Measurements from ENCODE around the gene NBPF3. TPM values are rescaled to one million over a fixed set of nuclear protein-coding genes. Genes with fewer than 3 reads are reported as not detected.
A peak's percentile ranks its signal among the peaks of the same experiment; 100 is the strongest.
"Not testable (repeated sequence)": the region's sequence is repeated elsewhere in the genome, so short reads cannot be mapped to it uniquely, and the experiment has no call there.

NBPF3 gene
- total RNA-seq, 4 donors from 2014 or later = 2.6 to 19.7 (median 7.1) TPM

DNA sequence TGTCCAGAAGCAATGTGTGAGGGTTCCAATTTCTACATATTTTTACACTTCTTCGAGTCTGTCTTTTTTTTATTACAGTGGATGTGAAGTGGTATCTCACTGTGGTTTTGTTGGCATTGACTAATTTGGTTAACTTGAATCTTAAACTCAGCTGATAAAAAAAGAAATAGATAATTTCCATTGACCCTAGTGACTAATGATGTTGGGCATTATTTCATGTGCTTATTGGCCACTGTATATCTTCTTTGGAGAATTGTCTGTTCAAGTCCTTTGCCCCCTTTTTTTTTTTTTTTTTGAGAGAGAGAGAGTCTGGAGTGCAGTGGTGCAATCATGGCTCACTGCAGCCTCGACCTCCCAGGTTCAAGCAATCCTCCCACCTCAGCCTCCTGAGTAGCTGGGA is 33.3 kb upstream of the NBPF3 start:
- TF ChIP-seq, protein P1, sequence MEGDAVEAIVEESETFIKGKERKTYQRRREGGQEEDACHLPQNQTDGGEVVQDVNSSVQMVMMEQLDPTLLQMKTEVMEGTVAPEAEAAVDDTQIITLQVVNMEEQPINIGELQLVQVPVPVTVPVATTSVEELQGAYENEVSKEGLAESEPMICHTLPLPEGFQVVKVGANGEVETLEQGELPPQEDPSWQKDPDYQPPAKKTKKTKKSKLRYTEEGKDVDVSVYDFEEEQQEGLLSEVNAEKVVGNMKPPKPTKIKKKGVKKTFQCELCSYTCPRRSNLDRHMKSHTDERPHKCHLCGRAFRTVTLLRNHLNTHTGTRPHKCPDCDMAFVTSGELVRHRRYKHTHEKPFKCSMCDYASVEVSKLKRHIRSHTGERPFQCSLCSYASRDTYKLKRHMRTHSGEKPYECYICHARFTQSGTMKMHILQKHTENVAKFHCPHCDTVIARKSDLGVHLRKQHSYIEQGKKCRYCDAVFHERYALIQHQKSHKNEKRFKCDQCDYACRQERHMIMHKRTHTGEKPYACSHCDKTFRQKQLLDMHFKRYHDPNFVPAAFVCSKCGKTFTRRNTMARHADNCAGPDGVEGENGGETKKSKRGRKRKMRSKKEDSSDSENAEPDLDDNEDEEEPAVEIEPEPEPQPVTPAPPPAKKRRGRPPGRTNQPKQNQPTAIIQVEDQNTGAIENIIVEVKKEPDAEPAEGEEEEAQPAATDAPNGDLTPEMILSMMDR (IDR thresholded peaks at IDR 0.05) = no peak
- no peak for TF ChIP-seq POLR2A (IDR thresholded peaks at IDR 0.05)

DNA sequence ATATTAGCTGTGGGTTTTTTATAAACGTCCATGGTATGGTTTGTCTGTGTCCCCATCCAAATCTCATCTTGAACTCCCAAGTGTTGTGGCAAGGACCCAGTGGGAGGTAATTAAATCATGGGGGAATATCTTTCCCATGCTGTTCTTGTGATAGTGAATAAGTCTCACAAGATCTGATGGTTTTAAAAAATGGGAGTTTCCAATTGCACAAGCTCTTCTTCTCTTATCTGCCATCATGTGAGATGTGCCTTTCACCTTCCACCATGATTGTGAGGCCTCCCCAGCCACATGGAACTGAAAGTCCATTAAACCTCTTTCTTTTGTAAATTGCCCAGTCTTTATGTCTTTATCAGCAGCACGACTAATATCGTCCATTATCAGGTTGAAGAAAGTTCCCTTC is 30.0 kb upstream of the NBPF3 start:
- DNase-seq (ENCODE audit: low spot score in 2 of 2); intact Hi-C loops (cut with DNase I; ENCODE audit: low total_unique reads); H3K4me3 ChIP-seq (ENCODE audit: low read depth, poor library complexity, severe bottlenecking): not testable (repeated sequence)
- 68 to 77% methylated on average over 3 of the region's 3 CpGs for WGBS, 2 donors

More for the DNA sequence above, 33.3 kb upstream of the NBPF3 start:
- H3K4me3 ChIP-seq (ENCODE audit: low read depth, poor library complexity, severe bottlenecking) = no peak overlapping the region
- 63 to 81% methylated on average over 2 of the region's 2 CpGs for WGBS, 2 donors
- intact Hi-C loops (cut with DNase I; ENCODE audit: low total_unique reads) = no loop called here
- no peak for DNase-seq (ENCODE audit: low spot score in 2 of 2)

DNA sequence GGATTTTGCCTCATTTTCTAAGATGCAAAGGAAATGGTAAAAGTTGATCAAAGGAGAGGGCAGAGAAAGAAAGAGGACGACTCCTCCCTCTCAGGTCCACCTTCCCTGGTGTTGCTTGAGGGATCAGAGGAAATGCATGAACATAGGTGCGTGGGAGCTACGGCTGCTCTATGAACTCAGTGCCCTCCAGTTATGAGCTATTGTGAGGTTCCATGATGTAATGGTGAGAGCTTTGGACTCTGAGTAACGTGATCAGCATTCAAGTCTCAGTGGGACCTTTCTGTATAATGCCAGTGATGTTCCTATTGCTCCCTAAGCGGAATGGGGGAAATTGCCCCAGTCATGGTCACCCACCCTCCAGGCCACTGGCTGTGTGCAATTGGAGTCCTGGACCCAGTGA is 25.9 kb upstream of the NBPF3 start:
- TF ChIP-seq POLR2A (IDR thresholded peaks at IDR 0.05) = no peak
- TF ChIP-seq, protein P1 (IDR thresholded peaks at IDR 0.05) = no peak
- WGBS, 2 donors = 86% methylated on average over 5 of the region's 5 CpGs
- intact Hi-C loops (cut with DNase I; ENCODE audit: low total_unique reads) = no loop called here
- no peak for DNase-seq (ENCODE audit: low spot score in 2 of 2)
- H3K4me3 ChIP-seq (ENCODE audit: low read depth, poor library complexity, severe bottlenecking) = no peak overlapping the region

DNA sequence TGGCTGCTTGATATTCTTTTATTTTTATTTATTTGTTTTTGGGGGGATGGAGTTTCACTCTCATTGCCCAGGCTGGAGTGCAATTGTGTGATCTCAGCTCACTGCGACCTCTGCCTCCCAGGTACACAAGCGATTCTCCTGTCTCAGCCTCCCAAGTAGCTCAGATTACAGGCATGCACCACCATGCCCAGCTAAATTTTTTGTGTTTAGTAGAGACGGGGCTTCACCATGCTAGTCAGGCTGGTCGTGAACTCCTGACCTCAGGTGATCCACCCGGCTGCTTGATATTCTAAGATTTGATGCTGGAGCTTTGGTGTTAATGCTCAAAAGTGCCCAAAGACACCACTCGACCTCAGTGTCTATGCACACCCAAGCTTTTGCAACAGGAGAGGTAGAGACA is 19.6 kb upstream of the NBPF3 start:
- 84 to 87% methylated on average over 6 of the region's 6 CpGs for WGBS, 2 donors
- intact Hi-C loops (cut with DNase I; ENCODE audit: low total_unique reads); H3K4me3 ChIP-seq (ENCODE audit: low read depth, poor library complexity, severe bottlenecking); DNase-seq (ENCODE audit: low spot score in 2 of 2): not testable (repeated sequence)

DNA sequence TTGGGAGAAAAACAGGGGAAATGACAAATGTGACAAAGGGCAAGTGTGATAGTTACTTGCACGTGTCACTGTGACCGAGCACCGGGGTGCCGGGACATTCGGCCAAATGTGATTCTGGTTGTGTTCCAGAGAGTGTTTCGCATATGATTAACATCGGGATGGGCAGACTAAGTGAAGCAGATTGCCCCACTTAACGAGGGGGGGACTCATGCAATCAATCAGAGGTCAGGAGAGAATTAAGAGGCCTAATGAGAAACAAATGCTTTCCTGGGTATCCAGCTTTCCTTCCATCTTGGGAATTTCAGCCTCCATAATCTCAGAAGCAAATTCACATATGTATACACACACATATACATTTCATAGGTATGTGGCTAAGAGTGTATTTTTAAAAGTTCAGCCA is 18.6 kb upstream of the NBPF3 start:
- intact Hi-C loops (cut with DNase I; ENCODE audit: low total_unique reads) = not testable (repeated sequence)
- 44 to 55% methylated on average over 8 of the region's 8 CpGs for WGBS, 2 donors

DNA sequence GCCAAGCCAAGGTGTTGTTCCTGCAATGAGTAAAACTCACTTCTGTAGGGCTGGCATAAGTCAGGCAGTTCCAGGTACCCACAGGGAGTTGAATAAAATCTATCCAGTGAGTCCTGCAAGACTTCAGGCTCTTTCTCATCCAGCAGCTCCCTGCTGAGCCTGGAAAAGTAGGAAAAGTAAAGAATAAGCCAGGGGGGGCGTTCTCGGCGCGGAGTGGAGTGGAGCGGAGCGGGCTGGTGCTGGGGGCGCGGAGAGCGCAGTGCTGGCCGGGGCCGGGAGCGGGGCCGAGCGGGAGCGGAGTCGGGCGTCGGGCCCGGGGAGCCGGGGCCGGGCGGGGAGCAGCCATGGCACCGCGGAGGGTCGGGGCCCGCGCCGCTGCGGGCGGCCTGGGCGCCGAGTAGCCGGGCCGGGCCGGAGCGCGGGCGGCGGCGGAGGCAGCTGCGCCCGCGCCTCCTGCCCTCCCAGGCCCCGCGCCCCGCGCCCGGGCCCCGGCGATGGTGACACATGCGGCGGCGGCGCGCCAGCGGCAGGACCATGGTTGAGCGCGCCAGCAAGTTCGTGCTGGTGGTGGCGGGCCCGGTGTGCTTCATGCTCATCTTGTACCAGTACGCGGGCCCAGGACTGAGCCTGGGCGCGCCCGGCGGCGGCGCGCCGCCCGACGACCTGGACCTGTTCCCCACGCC is 12.0 kb upstream of the NBPF3 start:
- intact Hi-C loops (cut with DNase I; ENCODE audit: low total_unique reads); H3K4me3 ChIP-seq (ENCODE audit: low read depth, poor library complexity, severe bottlenecking): not testable (repeated sequence)
- DNase-seq (ENCODE audit: low spot score in 2 of 2) = peak in 1 of 2 donors; percentile 80
- WGBS, 2 donors = 4 to 6% methylated on average over 17 to 20 of the region's 74 CpGs

More for the DNA sequence above, 18.6 kb upstream of the NBPF3 start:
- DNase-seq (ENCODE audit: low spot score in 2 of 2); H3K4me3 ChIP-seq (ENCODE audit: low read depth, poor library complexity, severe bottlenecking): not testable (repeated sequence)

DNA sequence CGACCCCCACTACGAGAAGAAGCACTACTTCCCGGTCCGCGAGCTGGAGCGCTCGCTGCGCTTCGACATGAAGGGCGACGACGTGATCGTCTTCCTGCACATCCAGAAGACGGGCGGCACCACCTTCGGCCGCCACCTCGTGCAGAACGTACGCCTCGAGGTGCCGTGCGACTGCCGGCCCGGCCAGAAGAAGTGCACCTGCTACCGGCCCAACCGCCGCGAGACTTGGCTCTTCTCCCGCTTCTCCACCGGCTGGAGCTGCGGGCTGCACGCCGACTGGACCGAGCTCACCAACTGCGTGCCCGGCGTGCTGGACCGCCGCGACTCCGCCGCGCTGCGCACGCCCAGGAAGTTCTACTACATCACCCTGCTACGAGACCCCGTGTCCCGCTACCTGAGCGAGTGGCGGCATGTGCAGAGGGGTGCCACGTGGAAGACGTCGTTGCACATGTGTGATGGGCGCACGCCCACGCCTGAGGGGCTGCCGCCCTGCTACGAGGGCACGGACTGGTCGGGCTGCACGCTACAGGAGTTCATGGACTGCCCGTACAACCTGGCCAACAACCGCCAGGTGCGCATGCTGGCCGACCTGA is 11.4 kb upstream of the NBPF3 start:
- 56% methylated on average over 27 of the region's 66 CpGs; no CpG with 5 or more reads in 1 of the 2 donors for WGBS, 2 donors
- H3K4me3 ChIP-seq (ENCODE audit: low read depth, poor library complexity, severe bottlenecking); intact Hi-C loops (cut with DNase I; ENCODE audit: low total_unique reads): not testable (repeated sequence)
- peak in 1 of 2 donors; percentile 23 for DNase-seq (ENCODE audit: low spot score in 2 of 2)

DNA sequence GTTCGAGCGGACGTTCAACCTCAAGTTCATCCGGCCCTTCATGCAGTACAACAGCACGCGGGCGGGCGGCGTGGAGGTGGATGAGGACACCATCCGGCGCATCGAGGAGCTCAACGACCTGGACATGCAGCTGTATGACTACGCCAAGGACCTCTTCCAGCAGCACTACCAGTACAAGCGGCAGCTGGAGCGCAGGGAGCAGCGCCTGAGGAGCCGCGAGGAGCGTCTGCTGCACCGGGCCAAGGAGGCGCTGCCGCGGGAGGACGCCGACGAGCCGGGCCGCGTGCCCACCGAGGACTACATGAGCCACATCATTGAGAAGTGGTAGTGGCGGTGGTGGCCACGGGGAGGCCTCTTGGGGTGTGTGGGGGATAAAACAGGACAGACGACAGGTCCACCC is 10.7 kb upstream of the NBPF3 start:
- 92 to 100% methylated on average over 1 to 17 of the region's 34 CpGs for WGBS, 2 donors
- H3K4me3 ChIP-seq (ENCODE audit: low read depth, poor library complexity, severe bottlenecking); intact Hi-C loops (cut with DNase I; ENCODE audit: low total_unique reads): not testable (repeated sequence)
- peak in 1 of 2 donors; percentile 81 for DNase-seq (ENCODE audit: low spot score in 2 of 2)

DNA sequence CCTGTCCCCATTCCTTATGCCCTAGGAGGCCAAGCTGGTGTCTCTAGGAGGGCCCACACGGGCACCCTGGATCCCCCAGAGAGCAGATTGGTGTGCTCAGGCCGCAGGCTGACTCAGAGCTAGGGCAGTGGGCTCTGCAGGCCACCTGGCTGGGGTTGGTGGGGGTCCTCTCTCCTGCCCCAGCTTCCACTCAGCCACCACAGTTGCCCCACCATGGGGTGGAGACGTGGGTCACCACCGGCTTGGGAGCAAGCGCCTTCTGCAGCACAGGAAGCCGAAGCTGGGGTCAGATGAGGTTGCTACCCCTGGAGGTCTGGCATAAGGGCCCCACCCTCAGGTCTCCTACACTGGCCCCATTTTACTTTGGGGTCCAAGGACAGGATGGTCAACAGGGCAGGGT is 9.1 kb upstream of the NBPF3 start:
- peak in 1 of 2 donors; percentile 12 for DNase-seq (ENCODE audit: low spot score in 2 of 2)
- H3K4me3 ChIP-seq (ENCODE audit: low read depth, poor library complexity, severe bottlenecking); intact Hi-C loops (cut with DNase I; ENCODE audit: low total_unique reads): not testable (repeated sequence)
- WGBS, 2 donors = 90 to 100% methylated on average over 4 to 5 of the region's 6 CpGs

All from lower leg skin (tissue), 4 donors.